PC-9 (cell line): ENCODE results near the gene BEND3. TPM values are rescaled to one million over a fixed set of nuclear protein-coding genes. Genes with fewer than 3 reads are reported as not detected.

Experiments used
- BruUV-seq: library from RNA; stranded (reverse); fragments of 400-500 nt; replicated peaks from 2 replicates; lab custom pipeline; 2021; lab: Mats Ljungman, UMichigan
- CTCF ChIA-PET: fragments of 300-600 bp; sonication (Branson Sonifier 250); formaldehyde crosslinking; loops from one replicate; lab custom pipeline; 2022; ENCODE audit warnings: antibody characterized with exemption; lab: Charles Lee
- POLR2A ChIA-PET: fragments of 300-600 bp; sonication (Branson Sonifier 250); formaldehyde crosslinking; loops from one replicate; lab custom pipeline; 2022; ENCODE audit warnings: antibody characterized with exemption; ENCODE audit not compliant: unreplicated experiment; lab: Charles Lee
- DNase-seq, 2 experiments: peaks; one replicate each; pipeline versions ENCODE4 v3.0.0 to v3.0.0-alpha.2; 2015 to 2022; ENCODE audit warnings: mixed read lengths in 1 of 2
- H2AFZ ChIP-seq: fragments of 200-600 bp; sonication (generic); 2 replicates; pipeline ENCODE4 v1.8.1; 2017; ENCODE audit warnings: antibody characterized with exemption
- H3F3A ChIP-seq: fragments of 200-600 bp; sonication (generic); 2 replicates; pipeline ENCODE4 v1.8.1; 2017; ENCODE audit warnings: antibody characterized with exemption, mild to moderate bottlenecking, low read depth; ENCODE audit not compliant: insufficient read depth
- H3K27ac ChIP-seq: fragments of 200-600 bp; sonication (generic); 2 replicates; pipeline ENCODE4 v1.6.1; 2016; ENCODE audit warnings: mixed run types
- H3K27me3 ChIP-seq: fragments of 200-600 bp; sonication (generic); 2 replicates; pipeline ENCODE4 v1.6.1; 2016; ENCODE audit warnings: low read depth, mixed run types; ENCODE audit not compliant: insufficient read depth
- H3K36me3 ChIP-seq: fragments of 200-600 bp; sonication (generic); 2 replicates; pipeline ENCODE4 v1.6.1; 2016; ENCODE audit warnings: low read depth, mixed run types
- H3K4me1 ChIP-seq: fragments of 200-600 bp; sonication (generic); replicated peaks from 2 replicates; pipeline ENCODE4 v1.6.1; 2016; ENCODE audit warnings: mixed run types; ENCODE audit not compliant: insufficient read depth
- H3K4me2 ChIP-seq: fragments of 200-600 bp; sonication (generic); 2 replicates; pipeline ENCODE4 v1.6.1; 2017; ENCODE audit warnings: mixed run types
- H3K4me3 ChIP-seq: fragments of 200-600 bp; sonication (generic); 2 replicates; pipeline ENCODE4 v1.6.1; 2016; ENCODE audit warnings: mixed run types
- H3K79me2 ChIP-seq: fragments of 200-600 bp; sonication (generic); 2 replicates; pipeline ENCODE4 v1.6.1; 2017; ENCODE audit warnings: low read depth, mixed run types
- H3K9me2 ChIP-seq: fragments of 200-600 bp; sonication (generic); 2 replicates; pipeline ENCODE4 v1.8.1; 2017; ENCODE audit warnings: mild to moderate bottlenecking; ENCODE audit not compliant: insufficient read depth
- H3K9me3 ChIP-seq: fragments of 200-600 bp; sonication (generic); 2 replicates; pipeline ENCODE4 v1.8.1; 2016; ENCODE audit warnings: low read depth; ENCODE audit not compliant: insufficient read depth
- H4K20me1 ChIP-seq: fragments of 200-600 bp; sonication (generic); 2 replicates; pipeline ENCODE4 v1.8.1; 2017; ENCODE audit not compliant: insufficient read depth
- CTCF ChIP-seq: fragments of 200-600 bp; sonication (generic); conservative IDR thresholded peaks from 2 replicates; pipeline ENCODE4 v1.6.1; 2017; ENCODE audit warnings: mixed run types, antibody characterized with exemption, mild to moderate bottlenecking, moderate library complexity
- EZH2 ChIP-seq: fragments of 200-600 bp; sonication (generic); IDR thresholded peaks from 2 replicates; pipeline ENCODE4 v1.8.0; 2017; ENCODE audit warnings: antibody characterized with exemption, low read depth
- intact Hi-C: fragments of 100-400 bp; cut with micrococcal nuclease; formaldehyde crosslinking; loops from one replicate; pipeline ENCODE4 v1.10.0; 2022; ENCODE audit not compliant: unreplicated experiment
- total RNA-seq: library from RNA; stranded (reverse); gene quantifications from 2 replicates; pipeline ENCODE4 v1.2.3, GENCODE V29; 2021

The BEND3 gene
- total RNA-seq, 1 experiment from 2014 or later = 3.4 TPM

GRCh38 chr6:107059606-107060005 is 55.7 kb downstream of the BEND3 start:
- ChIA-PET CTCF (interaction anchor here (0.7 kb wide), 1 partner anchor 425 kb away, joined by 5 read pairs; no protein-coding TSS in a partner anchor), POLR2A (no interaction called here)
- TF ChIP-seq EZH2 (no peak), CTCF (no peak)
- H3K9me3 ChIP-seq = no peaks in the 10 kb centered on the region
- no peak overlapping the region for H3K4me2 ChIP-seq
- H3K4me1 ChIP-seq = peaks cover 2% of the 10 kb centered on the region
- H3K27ac ChIP-seq = no peak overlapping the region
- no peaks in the 10 kb centered on the region for H4K20me1 ChIP-seq
- BruUV-seq = no TSS peak
- no peaks in the 10 kb centered on the region for H3K79me2 ChIP-seq
- no peak overlapping the region for H2AFZ ChIP-seq
- H3K27me3 ChIP-seq = no peaks in the 10 kb centered on the region
- DNase-seq = no peak
- intact Hi-C loops = no loop called here
- no peaks in the 10 kb centered on the region for H3K36me3 ChIP-seq
- H3K4me3 ChIP-seq = no peak overlapping the region
- no peaks in the 10 kb centered on the region for H3F3A ChIP-seq
- no peaks in the 10 kb centered on the region for H3K9me2 ChIP-seq

- no peaks in the 10 kb centered on the region for H4K20me1 ChIP-seq
- no peaks in the 10 kb centered on the region for H3K27me3 ChIP-seq
- no peaks in the 10 kb centered on the region for H3K4me1 ChIP-seq
- H3K4me2 ChIP-seq = no peak overlapping the region
- no peaks in the 10 kb centered on the region for H3K79me2 ChIP-seq
- H3F3A ChIP-seq = no peaks in the 10 kb centered on the region
- no peaks in the 10 kb centered on the region for H3K9me2 ChIP-seq
- no peaks in the 10 kb centered on the region for H3K36me3 ChIP-seq
- TF ChIP-seq CTCF (no peak), EZH2 (no peak)
- no peak overlapping the region for H2AFZ ChIP-seq
- CTCF ChIA-PET = no interaction called here
- H3K9me3 ChIP-seq = no peaks in the 10 kb centered on the region
- POLR2A ChIA-PET = no interaction called here
- H3K4me3 ChIP-seq = no peak overlapping the region
- intact Hi-C loops = no loop called here
- no peak for DNase-seq
- BruUV-seq = no TSS peak
- H3K27ac ChIP-seq = no peak overlapping the region
Observed at GRCh38 chr6:107057679-107058078, 57.6 kb downstream of the BEND3 start.

GRCh38 chr6:107056796-107057195 is 58.5 kb downstream of the BEND3 start:
- BruUV-seq = no TSS peak
- no peaks in the 10 kb centered on the region for H3K27me3 ChIP-seq
- intact Hi-C loops = no loop called here
- CTCF ChIA-PET = interaction anchor here (0.7 kb wide), 1 partner anchor 729 kb away, joined by 3 read pairs; no protein-coding TSS in a partner anchor
- POLR2A ChIA-PET = no interaction called here
- H2AFZ ChIP-seq = no peak overlapping the region
- TF ChIP-seq CTCF (no peak), EZH2 (no peak)
- no peaks in the 10 kb centered on the region for H3K9me2 ChIP-seq
- no peaks in the 10 kb centered on the region for H3K4me1 ChIP-seq
- H3K4me3 ChIP-seq = no peak overlapping the region
- no peaks in the 10 kb centered on the region for H3K9me3 ChIP-seq
- H3F3A ChIP-seq = no peaks in the 10 kb centered on the region
- H3K79me2 ChIP-seq = no peaks in the 10 kb centered on the region
- H3K36me3 ChIP-seq = no peaks in the 10 kb centered on the region
- H4K20me1 ChIP-seq = no peaks in the 10 kb centered on the region
- H3K4me2 ChIP-seq = no peak overlapping the region
- H3K27ac ChIP-seq = no peak overlapping the region
- DNase-seq = no peak
